Osteocyte (in vitro differentiated cells): ENCODE data around the gene CETN1. TPM values are rescaled to one million over a fixed set of nuclear protein-coding genes. Genes with fewer than 3 reads are reported as not detected.

Experiments
- DNase-seq: peaks from one replicate; pipeline ENCODE4 v3.0.0; 2021; ENCODE audit warnings: mixed read lengths; ENCODE audit not compliant: unreplicated experiment; ENCODE audit errors: extremely low spot score
- H3K27ac Mint-ChIP-seq: one replicate; pipeline ENCODE4 v1.8.0; 2021; ENCODE audit warnings: mild to moderate bottlenecking, mixed read lengths; ENCODE audit not compliant: unreplicated experiment
- H3K27me3 Mint-ChIP-seq: one replicate; pipeline ENCODE4 v1.8.0; 2021; ENCODE audit warnings: mixed read lengths; ENCODE audit not compliant: unreplicated experiment
- H3K36me3 Mint-ChIP-seq: one replicate; pipeline ENCODE4 v1.8.0; 2021; ENCODE audit warnings: mixed read lengths; ENCODE audit not compliant: unreplicated experiment
- H3K4me1 Mint-ChIP-seq: one replicate; pipeline ENCODE4 v1.8.0; 2021; ENCODE audit warnings: mixed read lengths; ENCODE audit not compliant: unreplicated experiment
- H3K4me3 Mint-ChIP-seq: one replicate; pipeline ENCODE4 v1.8.0; 2021; ENCODE audit warnings: mild to moderate bottlenecking, moderate library complexity, mixed read lengths; ENCODE audit not compliant: unreplicated experiment
- H3K9me3 Mint-ChIP-seq: one replicate; pipeline ENCODE4 v1.8.0; 2021; ENCODE audit warnings: mixed read lengths; ENCODE audit not compliant: unreplicated experiment
- CTCF ChIP-seq: fragments of 200-600 bp; sonication (generic); IDR thresholded peaks from 2 replicates; pipeline ENCODE4 v1.5.0; 2021; ENCODE audit warnings: antibody characterized with exemption, mild to moderate bottlenecking, moderate library complexity
- long read RNA-seq: library from polyadenylated mRNA; unstranded; transcript quantifications from one replicate; pipeline ENCODE4 v2.0.0, GENCODE V29; 2021
- total RNA-seq: library from RNA; stranded (reverse); gene quantifications from 2 replicates; pipeline ENCODE4 v1.2.1, GENCODE V29; 2021

The CETN1 gene
- not detected in 2 replicates for total RNA-seq
- long read RNA-seq: 0 reads

DNA sequence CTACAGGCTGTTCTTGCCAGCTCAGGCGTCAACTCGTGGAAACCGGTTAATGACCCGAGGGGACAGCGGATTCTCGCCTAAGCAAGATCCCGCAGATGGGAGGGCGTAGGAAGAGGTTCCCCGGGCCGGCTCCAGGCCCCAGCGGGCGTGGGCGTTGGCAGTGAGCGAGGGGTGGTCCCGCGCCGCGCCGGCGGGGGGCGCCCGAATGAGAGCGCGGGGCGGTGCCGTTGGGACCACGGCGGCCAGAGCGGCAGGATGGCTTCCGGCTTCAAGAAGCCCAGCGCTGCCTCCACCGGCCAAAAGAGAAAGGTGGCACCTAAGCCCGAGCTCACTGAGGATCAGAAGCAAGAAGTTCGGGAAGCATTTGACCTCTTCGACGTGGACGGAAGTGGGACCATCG, at the start of gene CETN1:
Gene CETN1 (plus strand): TSS at position 227 of the 400 bp plus-strand sequence. CDS start 29 bp downstream, at position 256.
- Mint-ChIP-seq H3K36me3 (no peaks in the 10 kb centered on the region), H3K4me1 (no peaks in the 10 kb centered on the region), H3K4me3 (no peak within 1 kb of the TSS), H3K27me3 (peaks cover 11% of the 10 kb centered on the region), H3K9me3 (peaks cover 4% of the 10 kb centered on the region), H3K27ac (no peak within 1 kb of the TSS)
- no peak for TF ChIP-seq CTCF
- DNase-seq: no peak

- Mint-ChIP-seq H3K4me1 (peaks cover 9% of the 10 kb centered on the region), H3K36me3 (no peaks in the 10 kb centered on the region), H3K27me3 (no peaks in the 10 kb centered on the region), H3K27ac (no peak overlapping the region), H3K9me3 (no peaks in the 10 kb centered on the region), H3K4me3 (no peak overlapping the region)
- TF ChIP-seq CTCF: no peak
- DNase-seq: no peak
Measured at GRCh38 chr18:532018-532417, 48.2 kb upstream of the CETN1 start.

DNA sequence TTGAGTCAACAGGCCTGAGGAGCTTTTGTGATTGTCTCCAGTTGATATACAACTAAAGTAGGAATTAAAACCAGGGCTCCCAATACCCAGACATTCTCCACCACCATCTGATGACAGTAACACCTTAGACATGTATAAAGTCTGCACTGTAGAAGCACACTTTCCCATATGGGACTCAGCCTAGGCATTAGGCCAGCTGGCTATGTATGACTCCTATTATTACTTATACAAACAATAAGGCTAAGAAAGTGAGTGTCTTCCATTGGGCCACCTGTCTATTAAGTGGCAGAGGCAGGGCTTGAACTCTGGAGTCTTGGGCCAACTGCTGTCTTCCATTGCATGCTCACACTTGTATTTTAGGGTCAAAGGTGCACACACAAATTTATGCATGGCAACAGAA, 47.5 kb upstream of the CETN1 start:
- no peak for TF ChIP-seq CTCF
- Mint-ChIP-seq H3K27me3 (no peaks in the 10 kb centered on the region), H3K36me3 (no peaks in the 10 kb centered on the region), H3K4me1 (peaks cover 3% of the 10 kb centered on the region), H3K9me3 (no peaks in the 10 kb centered on the region), H3K27ac (no peak overlapping the region), H3K4me3 (no peak overlapping the region)
- DNase-seq: no peak

- no peak overlapping the region for H3K27ac Mint-ChIP-seq
- H3K9me3 Mint-ChIP-seq: no peaks in the 10 kb centered on the region
- H3K4me1 Mint-ChIP-seq: no peaks in the 10 kb centered on the region
- H3K36me3 Mint-ChIP-seq: no peaks in the 10 kb centered on the region
- DNase-seq: no peak
- H3K4me3 Mint-ChIP-seq: no peak overlapping the region
- no peak for TF ChIP-seq CTCF
- no peaks in the 10 kb centered on the region for H3K27me3 Mint-ChIP-seq
Measured at GRCh38 chr18:533995-534601, 46.1 kb upstream of the CETN1 start.

GRCh38 chr18:543447-544078, 36.6 kb upstream of the CETN1 start:
- Mint-ChIP-seq H3K36me3 (no peaks in the 10 kb centered on the region), H3K27ac (no peak overlapping the region), H3K4me3 (no peak overlapping the region), H3K4me1 (no peaks in the 10 kb centered on the region), H3K9me3 (no peaks in the 10 kb centered on the region), H3K27me3 (peaks cover 31% of the 10 kb centered on the region)
- TF ChIP-seq CTCF: no peak
- no peak for DNase-seq
